ENCODE results near the gene NACC2.
"Not testable (repeated sequence)": the region's sequence is repeated elsewhere in the genome, so short reads cannot be mapped to it uniquely, and the experiment has no call there.

Gene NACC2

GRCh38 chr9:136043441-136043991 is 51.6 kb downstream of the NACC2 start:
- no peak for DNase-seq

- DNase-seq: no peak
Observed at GRCh38 chr9:136042541-136042940, 52.5 kb downstream of the NACC2 start.

- DNase-seq: not testable (repeated sequence)
Observed at GRCh38 chr9:136040848-136041247, 54.2 kb downstream of the NACC2 start.

GRCh38 chr9:136039488-136039887 is 55.6 kb downstream of the NACC2 start:
- DNase-seq: no peak

- DNase-seq: no peak
Observed at GRCh38 chr9:136036848-136037247, 58.2 kb downstream of the NACC2 start.

- DNase-seq: no peak
Observed at GRCh38 chr9:136036050-136036449, 59.0 kb downstream of the NACC2 start.

- no peak for DNase-seq
Observed at GRCh38 chr9:136031741-136032730, 63.1 kb downstream of the NACC2 start.

GRCh38 chr9:136031094-136031493 is 64.0 kb downstream of the NACC2 start:
- DNase-seq: no peak

GRCh38 chr9:136029556-136029955 is 65.5 kb downstream of the NACC2 start:
- DNase-seq: no peak

GRCh38 chr9:136028760-136029470 is 66.2 kb downstream of the NACC2 start:
- no peak for DNase-seq

- DNase-seq: not testable (repeated sequence)
Observed at GRCh38 chr9:136026943-136027289, 68.2 kb downstream of the NACC2 start.

GRCh38 chr9:136026266-136026942 is 68.7 kb downstream of the NACC2 start:
- no peak for DNase-seq

GRCh38 chr9:136025481-136025880 is 69.6 kb downstream of the NACC2 start:
- no peak for DNase-seq

- DNase-seq: no peak
Observed at GRCh38 chr9:136024696-136025316, 70.3 kb downstream of the NACC2 start.

- no peak for DNase-seq
Observed at GRCh38 chr9:136024286-136024685, 70.8 kb downstream of the NACC2 start.

GRCh38 chr9:136023410-136024225 is 71.5 kb downstream of the NACC2 start:
- no peak for DNase-seq

- DNase-seq: no peak
Observed at GRCh38 chr9:136022731-136023409, 72.2 kb downstream of the NACC2 start.

GRCh38 chr9:136021872-136022681 is 73.0 kb downstream of the NACC2 start:
- no peak for DNase-seq

GRCh38 chr9:136021171-136021871 is 73.8 kb downstream of the NACC2 start:
- DNase-seq: no peak

GRCh38 chr9:136020671-136021070 is 74.4 kb downstream of the NACC2 start:
- DNase-seq: no peak

Data from KG1 (cell line).